ENCODE measurements around the gene YJEFN3. TPM values are rescaled to one million over a fixed set of nuclear protein-coding genes. Genes with fewer than 3 reads are reported as not detected.

YJEFN3 gene
- total and polyA plus RNA-seq, 2 donors from 2014 or later, result 3.1 to 3.7 TPM

DNA sequence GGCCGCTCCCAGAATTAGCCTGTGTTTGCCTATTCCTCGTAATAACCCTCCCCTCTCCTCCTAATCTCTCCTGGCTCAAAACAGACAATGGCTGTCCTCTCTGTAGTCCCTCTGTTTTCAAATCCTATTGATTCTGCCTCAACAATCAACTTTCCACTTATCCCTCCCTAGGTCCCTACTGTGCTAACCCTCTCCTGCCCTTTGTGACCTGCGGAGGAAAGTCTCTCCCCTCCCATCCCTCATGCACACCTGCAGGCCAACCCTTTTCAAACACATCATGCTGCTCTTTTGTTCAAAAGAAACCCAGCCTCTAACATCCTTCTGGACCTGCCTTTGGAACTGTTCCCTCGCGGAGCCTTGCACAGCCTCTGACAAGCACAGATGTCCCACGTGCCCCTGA, 46.7 kb downstream of the YJEFN3 start:
- TF ChIP-seq CTCF (IDR thresholded peaks at IDR 0.05; ENCODE audit: borderline replicate concordance, extremely low read depth, insufficient read depth), result no peak
- Histone ChIP-seq H3K4me1 (ENCODE audit: control insufficient read depth in 2 of 3, insufficient read depth in 2 of 3, low read depth in 1 of 3, low read length in 3 of 3) (no peaks in the 10 kb centered on the region), H3K4me3 (ENCODE audit: low read length in 3 of 3) (no peak overlapping the region), H3K27me3 (ENCODE audit: control insufficient read depth, insufficient read depth, low read length) (no peaks in the 10 kb centered on the region), H3K27ac (ENCODE audit: low read depth in 2 of 2, low read length in 2 of 2) (no peak overlapping the region), H3K9me3 (ENCODE audit: control insufficient read depth in 2 of 3, insufficient read depth in 1 of 3, low read length in 3 of 3) (no peaks in the 10 kb centered on the region), H3K36me3 (ENCODE audit: control insufficient read depth in 2 of 3, insufficient read depth in 3 of 3, low read length in 3 of 3) (no peaks in the 10 kb centered on the region), H3K9ac (ENCODE audit: low read length in 3 of 3) (no peak overlapping the region)
- DNase-seq, result no peak
- FAIRE-seq, result no peak
- intact Hi-C loops (cut with DNase I), result no loop called here

DNA sequence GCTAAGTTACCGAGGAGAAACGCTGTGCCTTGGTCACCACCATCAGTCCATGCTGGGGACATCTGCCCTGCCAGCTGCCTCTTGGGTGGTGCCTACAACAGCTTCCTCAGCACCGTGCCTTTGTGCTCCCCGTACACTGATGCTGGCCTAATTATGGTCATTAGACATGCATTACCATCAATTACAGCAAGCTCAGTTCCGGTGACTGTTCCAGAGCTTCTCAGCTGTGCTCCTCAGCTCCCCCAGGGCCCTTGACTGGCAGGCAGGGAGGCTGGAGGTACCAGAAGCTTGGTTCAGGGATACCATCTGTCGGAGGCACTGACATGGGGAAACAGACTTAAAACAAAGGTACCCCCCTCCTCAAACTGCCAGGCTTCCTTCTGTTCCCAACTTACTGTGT, 49.5 kb downstream of the YJEFN3 start:
- FAIRE-seq, result no peak
- intact Hi-C loops (cut with DNase I), result no loop called here
- no peaks in the 10 kb centered on the region for H3K36me3 ChIP-seq (ENCODE audit: control insufficient read depth in 2 of 3, insufficient read depth in 3 of 3, low read length in 3 of 3)
- H3K9me3 ChIP-seq (ENCODE audit: control insufficient read depth in 2 of 3, insufficient read depth in 1 of 3, low read length in 3 of 3), result no peaks in the 10 kb centered on the region
- no peak for TF ChIP-seq CTCF (IDR thresholded peaks at IDR 0.05; ENCODE audit: borderline replicate concordance, extremely low read depth, insufficient read depth)
- no peak overlapping the region for H3K9ac ChIP-seq (ENCODE audit: low read length in 3 of 3)
- H3K27ac ChIP-seq (ENCODE audit: low read depth in 2 of 2, low read length in 2 of 2), result no peak overlapping the region
- H3K4me3 ChIP-seq (ENCODE audit: low read length in 3 of 3), result no peak overlapping the region
- no peaks in the 10 kb centered on the region for H3K27me3 ChIP-seq (ENCODE audit: control insufficient read depth, insufficient read depth, low read length)
- no peak for DNase-seq
- H3K4me1 ChIP-seq (ENCODE audit: control insufficient read depth in 2 of 3, insufficient read depth in 2 of 3, low read depth in 1 of 3, low read length in 3 of 3), result no peaks in the 10 kb centered on the region

- FAIRE-seq, result no peak
- Histone ChIP-seq H3K36me3 (ENCODE audit: control insufficient read depth in 2 of 3, insufficient read depth in 3 of 3, low read length in 3 of 3) (no peaks in the 10 kb centered on the region), H3K4me3 (ENCODE audit: low read length in 3 of 3) (no peak overlapping the region), H3K27ac (ENCODE audit: low read depth in 2 of 2, low read length in 2 of 2) (no peak overlapping the region), H3K27me3 (ENCODE audit: control insufficient read depth, insufficient read depth, low read length) (no peaks in the 10 kb centered on the region), H3K9ac (ENCODE audit: low read length in 3 of 3) (no peak overlapping the region), H3K4me1 (ENCODE audit: control insufficient read depth in 2 of 3, insufficient read depth in 2 of 3, low read depth in 1 of 3, low read length in 3 of 3) (no peaks in the 10 kb centered on the region), H3K9me3 (ENCODE audit: control insufficient read depth in 2 of 3, insufficient read depth in 1 of 3, low read length in 3 of 3) (no peaks in the 10 kb centered on the region)
- no peak for TF ChIP-seq CTCF (IDR thresholded peaks at IDR 0.05; ENCODE audit: borderline replicate concordance, extremely low read depth, insufficient read depth)
- no peak for DNase-seq
- intact Hi-C loops (cut with DNase I), result no loop called here
These were observed 51.0 kb downstream of the YJEFN3 start for GRCh38 chr19:19579533-19580361.
